CD4-positive, alpha-beta T cell treated with Interleukin-2 at 100 ng/mL for 4 hours (primary cell): ENCODE measurements around the gene SAFB2.

Source experiments
- DNase-seq: peaks from one replicate; pipeline ENCODE4 v3.0.0-alpha.2; 2020; ENCODE audit warnings: low spot score

The SAFB2 gene

DNA sequence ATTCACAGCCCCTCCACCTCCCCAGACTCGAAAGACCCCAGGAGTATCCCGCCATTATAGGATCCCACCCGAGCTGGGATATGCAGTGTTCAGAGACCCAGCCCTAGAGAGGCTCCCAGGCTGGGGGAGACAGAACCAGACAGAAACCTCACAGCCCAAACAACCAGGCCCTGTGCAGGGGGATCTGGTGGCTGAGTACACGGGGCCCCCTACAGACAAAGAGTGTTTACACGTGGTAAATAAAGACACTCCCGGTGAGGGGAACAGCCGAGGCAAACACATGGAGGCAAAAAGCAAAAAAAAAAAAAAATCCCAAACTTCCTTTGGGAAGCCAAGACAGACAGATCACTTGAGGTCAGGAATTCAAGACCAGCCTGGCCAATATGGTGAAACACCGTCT is 79.9 kb downstream of the SAFB2 start:
- DNase-seq: no peak

DNA sequence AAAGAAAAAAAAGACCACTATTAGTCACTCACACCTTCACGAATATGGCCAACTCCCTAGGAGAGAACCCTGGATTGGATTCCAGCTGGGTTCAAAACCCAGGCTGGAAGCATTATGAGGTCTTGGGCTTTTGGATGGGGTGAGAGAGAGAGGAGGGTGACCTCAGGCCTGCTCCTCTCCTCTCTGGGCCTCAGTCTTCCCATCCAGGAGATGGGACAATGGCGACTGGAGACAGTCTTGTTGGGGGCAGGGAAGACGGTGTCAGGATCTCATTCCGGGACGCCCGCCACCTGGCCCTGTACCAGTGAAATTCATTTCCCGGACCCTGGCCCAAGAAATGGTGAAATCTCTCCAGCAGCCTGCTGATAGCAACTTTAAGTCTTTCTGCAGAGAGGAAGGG is 81.1 kb downstream of the SAFB2 start:
- DNase-seq: no peak

DNA sequence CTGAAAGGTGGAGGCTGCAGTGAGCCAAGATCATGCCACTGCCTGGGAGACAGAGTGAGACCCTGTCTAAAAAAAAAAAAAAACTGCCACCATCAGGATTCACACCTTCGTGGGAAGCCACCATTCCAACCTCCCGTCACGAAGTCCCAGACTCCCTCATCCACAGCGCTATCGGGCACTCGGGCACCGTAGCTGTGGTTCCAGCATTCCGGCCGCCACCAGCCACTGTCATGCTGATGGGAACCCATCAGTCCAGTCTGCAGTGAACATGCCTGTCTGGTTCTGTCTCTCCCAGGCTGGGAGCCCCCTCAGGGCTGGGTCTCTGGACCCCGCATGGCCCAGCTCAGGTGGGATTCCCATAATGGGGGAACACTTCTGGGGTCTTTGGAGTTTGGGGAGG is 82.4 kb downstream of the SAFB2 start:
- DNase-seq: no peak

DNA sequence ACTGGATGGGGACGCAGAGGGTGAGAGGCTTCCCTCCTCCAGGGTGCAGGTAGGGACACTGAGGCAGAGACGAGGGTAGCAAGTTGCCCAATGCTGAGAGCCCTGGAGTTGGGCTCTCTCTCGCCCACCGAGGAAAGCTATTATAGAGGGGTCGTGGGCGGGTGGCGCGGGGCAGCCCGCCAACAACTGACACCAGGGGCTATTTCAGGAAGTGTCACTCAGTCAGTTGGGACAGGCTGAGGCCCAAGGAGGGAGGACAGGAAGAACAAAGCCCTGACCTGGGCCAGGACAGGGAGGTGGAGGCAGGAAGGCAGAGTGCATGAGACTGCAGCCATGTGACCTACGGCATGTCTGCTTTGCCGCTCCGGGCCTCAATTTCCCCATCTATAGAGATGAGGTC is 84.7 kb downstream of the SAFB2 start:
- no peak for DNase-seq
